Measurements from ENCODE around the gene FAM222A.

- no peak for TF ChIP-seq POLR2AphosphoS5 (IDR thresholded peaks at IDR 0.05; ENCODE audit: low read depth)
- TF ChIP-seq CTCF (IDR thresholded peaks at IDR 0.05; ENCODE audit: insufficient read depth, low read length), result no peak
- no peak for TF ChIP-seq GABPA (IDR thresholded peaks at IDR 0.05; ENCODE audit: low read depth)
- TF ChIP-seq REST (IDR thresholded peaks at IDR 0.05; ENCODE audit: insufficient replicate concordance, low read depth), result no peak
These were observed 27.1 kb upstream of the FAM222A start for GRCh38 chr12:109686523-109686922.
